ENCODE measurements around the gene TRMT61A.
"Not testable (repeated sequence)": the region's sequence is repeated elsewhere in the genome, so short reads cannot be mapped to it uniquely, and the experiment has no call there.

The TRMT61A gene

GRCh38 chr14:103523575-103523954 is 5.4 kb upstream of the TRMT61A start:
- no peak overlapping the region for H3K27ac ChIP-seq (ENCODE audit: insufficient read depth, low read depth, low read length, poor library complexity, severe bottlenecking)

GRCh38 chr14:103524002-103524935 is 4.7 kb upstream of the TRMT61A start:
- Histone ChIP-seq H3K27ac (ENCODE audit: insufficient read depth, low read depth, low read length, poor library complexity, severe bottlenecking) (no peak overlapping the region), H3K9me3 (ENCODE audit: control insufficient read depth, low read length) (no peaks in the 10 kb centered on the region), H3K27me3 (ENCODE audit: control insufficient read depth, insufficient read depth, low read length, poor library complexity, severe bottlenecking) (peaks cover 38% of the 10 kb centered on the region), H3K4me3 (ENCODE audit: insufficient read depth, low read depth, low read length) (no peak overlapping the region), H3K36me3 (ENCODE audit: control insufficient read depth, insufficient read depth, low read length) (no peaks in the 10 kb centered on the region), H3K4me1 (ENCODE audit: control insufficient read depth, insufficient read depth, low read length) (peaks cover 32% of the 10 kb centered on the region)
- 76 to 78% methylated on average over 12 of the region's 12 CpGs for WGBS, 2 experiments

More at GRCh38 chr14:103523575-103523954, 5.4 kb upstream of the TRMT61A start:
- H3K4me3 ChIP-seq (ENCODE audit: insufficient read depth, low read depth, low read length), result peak overlapping the region; percentile 67
- no peaks in the 10 kb centered on the region for H3K36me3 ChIP-seq (ENCODE audit: control insufficient read depth, insufficient read depth, low read length)
- WGBS, 2 experiments, result 29 to 33% methylated on average over 10 of the region's 10 CpGs
- H3K4me1 ChIP-seq (ENCODE audit: control insufficient read depth, insufficient read depth, low read length), result peaks cover 39% of the 10 kb centered on the region
- peaks cover 38% of the 10 kb centered on the region for H3K27me3 ChIP-seq (ENCODE audit: control insufficient read depth, insufficient read depth, low read length, poor library complexity, severe bottlenecking)
- no peaks in the 10 kb centered on the region for H3K9me3 ChIP-seq (ENCODE audit: control insufficient read depth, low read length)

- H3K4me3 ChIP-seq (ENCODE audit: insufficient read depth, low read depth, low read length); H3K9me3 ChIP-seq (ENCODE audit: control insufficient read depth, low read length); H3K36me3 ChIP-seq (ENCODE audit: control insufficient read depth, insufficient read depth, low read length); H3K27ac ChIP-seq (ENCODE audit: insufficient read depth, low read depth, low read length, poor library complexity, severe bottlenecking): not testable (repeated sequence)
- Histone ChIP-seq H3K4me1 (ENCODE audit: control insufficient read depth, insufficient read depth, low read length) (peaks cover 26% of the 10 kb centered on the region), H3K27me3 (ENCODE audit: control insufficient read depth, insufficient read depth, low read length, poor library complexity, severe bottlenecking) (peaks cover 38% of the 10 kb centered on the region)
- WGBS, 2 experiments, result 77 to 81% methylated on average over 17 of the region's 17 CpGs
Measured at GRCh38 chr14:103525430-103526246, 3.4 kb upstream of the TRMT61A start.

GRCh38 chr14:103526247-103526913 is 2.6 kb upstream of the TRMT61A start:
- peaks cover 34% of the 10 kb centered on the region for H3K27me3 ChIP-seq (ENCODE audit: control insufficient read depth, insufficient read depth, low read length, poor library complexity, severe bottlenecking)
- H3K4me1 ChIP-seq (ENCODE audit: control insufficient read depth, insufficient read depth, low read length), result peaks cover 24% of the 10 kb centered on the region
- H3K36me3 ChIP-seq (ENCODE audit: control insufficient read depth, insufficient read depth, low read length), result no peaks in the 10 kb centered on the region
- H3K27ac ChIP-seq (ENCODE audit: insufficient read depth, low read depth, low read length, poor library complexity, severe bottlenecking), result no peak overlapping the region
- 84 to 87% methylated on average over 8 of the region's 8 CpGs for WGBS, 2 experiments
- H3K4me3 ChIP-seq (ENCODE audit: insufficient read depth, low read depth, low read length), result no peak overlapping the region
- H3K9me3 ChIP-seq (ENCODE audit: control insufficient read depth, low read length), result no peaks in the 10 kb centered on the region

GRCh38 chr14:103526914-103527248 is 2.1 kb upstream of the TRMT61A start:
- H3K27ac ChIP-seq (ENCODE audit: insufficient read depth, low read depth, low read length, poor library complexity, severe bottlenecking), result no peak overlapping the region
- H3K4me3 ChIP-seq (ENCODE audit: insufficient read depth, low read depth, low read length), result no peak overlapping the region
- 91 to 100% methylated on average over 1 of the region's 1 CpG for WGBS, 2 experiments

GRCh38 chr14:103527408-103528145 is 1.4 kb upstream of the TRMT61A start:
- Histone ChIP-seq H3K27ac (ENCODE audit: insufficient read depth, low read depth, low read length, poor library complexity, severe bottlenecking) (no peak overlapping the region), H3K27me3 (ENCODE audit: control insufficient read depth, insufficient read depth, low read length, poor library complexity, severe bottlenecking) (peaks cover 24% of the 10 kb centered on the region), H3K4me3 (ENCODE audit: insufficient read depth, low read depth, low read length) (peak overlapping the region; percentile 10), H3K4me1 (ENCODE audit: control insufficient read depth, insufficient read depth, low read length) (peaks cover 24% of the 10 kb centered on the region), H3K36me3 (ENCODE audit: control insufficient read depth, insufficient read depth, low read length) (no peaks in the 10 kb centered on the region), H3K9me3 (ENCODE audit: control insufficient read depth, low read length) (no peaks in the 10 kb centered on the region)
- WGBS, 2 experiments, result 92 to 93% methylated on average over 14 of the region's 14 CpGs

More at GRCh38 chr14:103526914-103527248, 2.1 kb upstream of the TRMT61A start:
- no peaks in the 10 kb centered on the region for H3K9me3 ChIP-seq (ENCODE audit: control insufficient read depth, low read length)
- peaks cover 24% of the 10 kb centered on the region for H3K4me1 ChIP-seq (ENCODE audit: control insufficient read depth, insufficient read depth, low read length)
- peaks cover 29% of the 10 kb centered on the region for H3K27me3 ChIP-seq (ENCODE audit: control insufficient read depth, insufficient read depth, low read length, poor library complexity, severe bottlenecking)
- no peaks in the 10 kb centered on the region for H3K36me3 ChIP-seq (ENCODE audit: control insufficient read depth, insufficient read depth, low read length)

- Histone ChIP-seq H3K27me3 (ENCODE audit: control insufficient read depth, insufficient read depth, low read length, poor library complexity, severe bottlenecking) (peaks cover 18% of the 10 kb centered on the region), H3K27ac (ENCODE audit: insufficient read depth, low read depth, low read length, poor library complexity, severe bottlenecking) (peak overlapping the region; percentile 0), H3K9me3 (ENCODE audit: control insufficient read depth, low read length) (no peaks in the 10 kb centered on the region), H3K4me3 (ENCODE audit: insufficient read depth, low read depth, low read length) (peak overlapping the region; percentile 78), H3K36me3 (ENCODE audit: control insufficient read depth, insufficient read depth, low read length) (no peaks in the 10 kb centered on the region), H3K4me1 (ENCODE audit: control insufficient read depth, insufficient read depth, low read length) (peaks cover 22% of the 10 kb centered on the region)
- 63 to 68% methylated on average over 10 of the region's 10 CpGs for WGBS, 2 experiments
Measured at GRCh38 chr14:103528146-103528586, 830 bp upstream of the TRMT61A start.

GRCh38 chr14:103529383-103530365 is 678 bp downstream of the TRMT61A start:
- H3K4me1 ChIP-seq (ENCODE audit: control insufficient read depth, insufficient read depth, low read length), result peaks cover 13% of the 10 kb centered on the region
- WGBS, 2 experiments, result 55% methylated on average over 42 of the region's 42 CpGs
- H3K9me3 ChIP-seq (ENCODE audit: control insufficient read depth, low read length), result no peaks in the 10 kb centered on the region
- peaks cover 3% of the 10 kb centered on the region for H3K27me3 ChIP-seq (ENCODE audit: control insufficient read depth, insufficient read depth, low read length, poor library complexity, severe bottlenecking)
- no peaks in the 10 kb centered on the region for H3K36me3 ChIP-seq (ENCODE audit: control insufficient read depth, insufficient read depth, low read length)
- no peak overlapping the region for H3K27ac ChIP-seq (ENCODE audit: insufficient read depth, low read depth, low read length, poor library complexity, severe bottlenecking)
- H3K4me3 ChIP-seq (ENCODE audit: insufficient read depth, low read depth, low read length), result peak overlapping the region; percentile 78

GRCh38 chr14:103530390-103530789 is 1.4 kb downstream of the TRMT61A start:
- H3K4me1 ChIP-seq (ENCODE audit: control insufficient read depth, insufficient read depth, low read length), result peaks cover 12% of the 10 kb centered on the region
- no peaks in the 10 kb centered on the region for H3K9me3 ChIP-seq (ENCODE audit: control insufficient read depth, low read length)
- H3K4me3 ChIP-seq (ENCODE audit: insufficient read depth, low read depth, low read length), result peak overlapping the region; percentile 78
- WGBS, 2 experiments, result 70 to 72% methylated on average over 7 of the region's 7 CpGs
- H3K27ac ChIP-seq (ENCODE audit: insufficient read depth, low read depth, low read length, poor library complexity, severe bottlenecking), result no peak overlapping the region
- H3K36me3 ChIP-seq (ENCODE audit: control insufficient read depth, insufficient read depth, low read length), result no peaks in the 10 kb centered on the region
- H3K27me3 ChIP-seq (ENCODE audit: control insufficient read depth, insufficient read depth, low read length, poor library complexity, severe bottlenecking), result no peaks in the 10 kb centered on the region

Measured in ectodermal cell (in vitro differentiated cells).